SK-N-SH (cell line): ENCODE results near the gene NAV1. TPM values are rescaled to one million over a fixed set of nuclear protein-coding genes. Genes with fewer than 3 reads are reported as not detected.

Experiments used
- CTCF ChIA-PET: fragments of 300-600, 350-600 bp; formaldehyde crosslinking; extraction: SDS; loops from one replicate; lab custom pipeline; 2021; lab: Yijun Ruan, JAX
- POLR2A ChIA-PET: fragments of 350-600 bp; sonication (Branson Sonifier 250); formaldehyde crosslinking; extraction: SDS; loops from one replicate; lab custom pipeline; 2020; ENCODE audit warnings: antibody characterized with exemption, inconsistent platforms; lab: Yijun Ruan, JAX
- DNase-seq: peaks from one replicate; pipeline ENCODE4 v3.0.0; 2012
- H2AFZ ChIP-seq: fragments of 200-600 bp; sonication (generic); 2 replicates; pipeline ENCODE4 v1.8.1; 2016; ENCODE audit warnings: antibody characterized with exemption, mild to moderate bottlenecking, low read depth
- H3F3A ChIP-seq: fragments of 200-600 bp; sonication (generic); replicated peaks from 2 replicates; pipeline ENCODE3; 2016; ENCODE audit warnings: antibody characterized with exemption, mild to moderate bottlenecking; ENCODE audit not compliant: insufficient read depth
- H3K27ac ChIP-seq, 2 experiments: fragments of 200-500 bp in 1 of 2; fragments of 200-600 bp in 1 of 2; sonication (Bioruptor generic) in 1 of 2; sonication (generic), shearing (Covaris generic) in 1 of 2; 2 replicates each; pipeline versions ENCODE4 v1.5.1 to v1.6.1; 2014 to 2016; ENCODE audit warnings: low read depth in 2 of 2, inconsistent platforms in 1 of 2, low read length in 1 of 2, mild to moderate bottlenecking in 1 of 2, mixed read lengths in 1 of 2
- H3K27me3 ChIP-seq: fragments of 200-600 bp; sonication (generic), shearing (Covaris generic); 2 replicates; pipeline ENCODE4 v1.6.1; 2016; ENCODE audit warnings: mixed run types; ENCODE audit not compliant: insufficient read depth
- H3K36me3 ChIP-seq, 2 experiments: fragments of 200-500 bp in 1 of 2; fragments of 200-600 bp in 1 of 2; sonication (Bioruptor generic) in 1 of 2; sonication (generic) in 1 of 2; replicated peaks in 1 of 2; 2 replicates each; pipeline versions ENCODE3 to v1.5.1; 2014 to 2016; ENCODE audit warnings: low read length in 1 of 2, mild to moderate bottlenecking in 1 of 2; ENCODE audit not compliant: insufficient read depth in 2 of 2, control insufficient read depth in 1 of 2
- H3K4me1 ChIP-seq, 2 experiments: fragments of 200-500 bp in 1 of 2; fragments of 200-600 bp in 1 of 2; sonication (Bioruptor generic) in 1 of 2; sonication (generic), shearing (Covaris generic) in 1 of 2; 2 replicates each; pipeline versions ENCODE4 v1.5.1 to v1.6.1; 2014 to 2016; ENCODE audit warnings: low read depth in 1 of 2, low read length in 1 of 2, mixed run types in 1 of 2; ENCODE audit not compliant: insufficient read depth in 2 of 2, control insufficient read depth in 1 of 2
- H3K4me2 ChIP-seq: fragments of 200-600 bp; sonication (generic), shearing (Covaris generic); 2 replicates; pipeline ENCODE4 v1.6.1; 2017; ENCODE audit warnings: mixed run types
- H3K4me3 ChIP-seq, 2 experiments: fragments of 200-500 bp in 1 of 2; fragments of 200-600 bp in 1 of 2; sonication (Bioruptor generic) in 1 of 2; sonication (generic), shearing (Covaris generic) in 1 of 2; 2 replicates each; pipeline versions ENCODE4 v1.5.1 to v1.8.1; 2014 to 2016; ENCODE audit warnings: low read depth in 2 of 2, inconsistent platforms in 1 of 2, low read length in 1 of 2, mild to moderate bottlenecking in 1 of 2, mixed read lengths in 1 of 2, moderate library complexity in 1 of 2
- H3K79me2 ChIP-seq: fragments of 200-600 bp; sonication (generic); 2 replicates; pipeline ENCODE4 v1.8.1; 2017; ENCODE audit warnings: mild to moderate bottlenecking; ENCODE audit not compliant: insufficient read depth
- H3K9ac ChIP-seq: fragments of 200-600 bp; sonication (generic); 2 replicates; pipeline ENCODE4 v1.6.1; 2017; ENCODE audit warnings: mixed run types
- H3K9me2 ChIP-seq: fragments of 200-600 bp; sonication (generic); 2 replicates; pipeline ENCODE4 v1.6.1; 2017; ENCODE audit warnings: mixed run types
- H3K9me3 ChIP-seq: fragments of 200-600 bp; sonication (generic); 2 replicates; pipeline ENCODE4 v1.6.1; 2017; ENCODE audit warnings: mixed run types, mild to moderate bottlenecking, moderate library complexity
- H4K20me1 ChIP-seq: fragments of 200-600 bp; sonication (generic); 2 replicates; pipeline ENCODE4 v1.6.1; 2017; ENCODE audit warnings: mild to moderate bottlenecking, mixed run types; ENCODE audit not compliant: insufficient read depth
- ELF1 ChIP-seq: IDR thresholded peaks from 2 replicates; pipeline ENCODE4 v1.4.0; 2012
- EP300 ChIP-seq, 2 experiments: IDR thresholded peaks; 2 replicates each; pipeline versions ENCODE4 v1.4.0 to v1.6.1; 2012; ENCODE audit warnings: borderline replicate concordance in 1 of 2, low read depth in 1 of 2, low read length in 1 of 2
- FOSL2 ChIP-seq: IDR thresholded peaks from 2 replicates; pipeline ENCODE4 v1.4.0; 2012; ENCODE audit warnings: low read depth, mild to moderate bottlenecking, moderate library complexity, borderline replicate concordance
- JUND ChIP-seq: IDR thresholded peaks from 2 replicates; pipeline ENCODE4 v1.4.0; 2012
- MAX ChIP-seq: IDR thresholded peaks from 2 replicates; pipeline ENCODE4 v1.4.0; 2012; ENCODE audit warnings: low read depth
- NFIC ChIP-seq: IDR thresholded peaks from 2 replicates; pipeline ENCODE4 v1.4.0; 2012; ENCODE audit warnings: borderline replicate concordance
- PBX3 ChIP-seq: IDR thresholded peaks from 2 replicates; pipeline ENCODE4; 2012
- POLR2AphosphoS5 ChIP-seq: IDR thresholded peaks from 2 replicates; pipeline ENCODE4 v1.6.1; 2012; ENCODE audit warnings: low read depth, low read length
- RAD21 ChIP-seq: IDR thresholded peaks from 2 replicates; pipeline ENCODE4 v1.6.1; 2012; ENCODE audit warnings: mild to moderate bottlenecking, low read length
- RCOR1 ChIP-seq: fragments of 150-350 bp; IDR thresholded peaks from 2 replicates; pipeline ENCODE4 v1.6.1; 2017; ENCODE audit warnings: antibody characterized with exemption, low read length
- REST ChIP-seq: IDR thresholded peaks from 2 replicates; pipeline ENCODE4 v1.6.1; 2012; ENCODE audit warnings: mild to moderate bottlenecking, low read depth, low read length, moderate library complexity
- TCF12 ChIP-seq: IDR thresholded peaks from 2 replicates; pipeline ENCODE4 v1.4.0; 2012
- WGBS: methylation state at CpG from one replicate; pipeline ENCODE4 v1.1.6; 2017; ENCODE audit warnings: low lambda C conversion rate; 5-methylcytosine and 5-hydroxymethylcytosine counted together
- polyA plus RNA-seq, 3 experiments: library from polyadenylated mRNA; depleted of rRNA; stranded (reverse); fragments of >200 nt; gene quantifications; 2 replicates each; pipeline ENCODE4 v1.2.3, GENCODE V29; 2012

Gene NAV1
- polyA plus RNA-seq, 1 of the 3 experiments (the other 2 are of a cell fraction): 16.1 TPM

GRCh38 chr1:201583663-201584062 is 44.7 kb downstream of the NAV1 start (continued):
- no peak for TF ChIP-seq MAX

- no peaks in the 10 kb centered on the region for H3K27me3 ChIP-seq
- H3K9me3 ChIP-seq: no peaks in the 10 kb centered on the region
- H3K4me3 ChIP-seq: no peak overlapping the region
- peak overlapping the region; percentile 67 to 88 for H3K27ac ChIP-seq
- peaks cover 39% of the 10 kb centered on the region for H4K20me1 ChIP-seq
- peaks cover 98% of the 10 kb centered on the region for H3K79me2 ChIP-seq
- TF ChIP-seq MAX: 0 out of 2 replicates have a peak, but pooled peaks have one; percentile 10
- TF ChIP-seq POLR2AphosphoS5: no peak
- no peak for TF ChIP-seq RAD21
- peak in 1 of 2 experiments; percentile 9; a peak in 1 of 4 replicates for TF ChIP-seq EP300 (IDR thresholded peaks at IDR 0.05; ENCODE audit: borderline replicate concordance in 1 of 2, low read depth in 1 of 2, low read length in 1 of 2)
- no peak for TF ChIP-seq ELF1
- no peak for TF ChIP-seq REST
- TF ChIP-seq FOSL2: peak; percentile 69
- TF ChIP-seq JUND: peak; percentile 30; the same call in 1 of the 2 replicates
- TF ChIP-seq PBX3: peak; percentile 65
- TF ChIP-seq NFIC: peak; percentile 56
- TF ChIP-seq TCF12: peak; percentile 73
- no peak for TF ChIP-seq RCOR1
- peak overlapping the region; percentile 35 for H3K4me2 ChIP-seq
- H2AFZ ChIP-seq: no peak overlapping the region
- ChIA-PET CTCF (interaction anchor here (0.7 to 5.3 kb wide), 3 partner anchors 13 to 208 kb away, joined by 3 to 17 read pairs (median 3); no protein-coding TSS in a partner anchor), POLR2A (no interaction called here)
- H3K36me3 ChIP-seq: peaks cover 0 to 29% of the 10 kb centered on the region in 2 experiments
- peaks cover 88% of the 10 kb centered on the region for H3F3A ChIP-seq
- H3K9me2 ChIP-seq: no peaks in the 10 kb centered on the region
- H3K9ac ChIP-seq: peak overlapping the region; percentile 24; the same call in 1 of the 2 replicates
- DNase-seq: no peak
- peaks cover 19 to 44% of the 10 kb centered on the region in 2 experiments for H3K4me1 ChIP-seq
- 53% methylated on average over 6 of the region's 6 CpGs for WGBS
These were observed 45.7 kb downstream of the NAV1 start for GRCh38 chr1:201584471-201585092.
